HG03108 (cell line): ENCODE data around the gene OPA1.

Experiments used
- ATAC-seq: cut with Tn5 transposase; IDR thresholded peaks from one replicate; pipeline ENCODE4 v1.9.1; 2021; ENCODE audit warnings: moderate library complexity; ENCODE audit not compliant: unreplicated experiment

Gene OPA1

DNA sequence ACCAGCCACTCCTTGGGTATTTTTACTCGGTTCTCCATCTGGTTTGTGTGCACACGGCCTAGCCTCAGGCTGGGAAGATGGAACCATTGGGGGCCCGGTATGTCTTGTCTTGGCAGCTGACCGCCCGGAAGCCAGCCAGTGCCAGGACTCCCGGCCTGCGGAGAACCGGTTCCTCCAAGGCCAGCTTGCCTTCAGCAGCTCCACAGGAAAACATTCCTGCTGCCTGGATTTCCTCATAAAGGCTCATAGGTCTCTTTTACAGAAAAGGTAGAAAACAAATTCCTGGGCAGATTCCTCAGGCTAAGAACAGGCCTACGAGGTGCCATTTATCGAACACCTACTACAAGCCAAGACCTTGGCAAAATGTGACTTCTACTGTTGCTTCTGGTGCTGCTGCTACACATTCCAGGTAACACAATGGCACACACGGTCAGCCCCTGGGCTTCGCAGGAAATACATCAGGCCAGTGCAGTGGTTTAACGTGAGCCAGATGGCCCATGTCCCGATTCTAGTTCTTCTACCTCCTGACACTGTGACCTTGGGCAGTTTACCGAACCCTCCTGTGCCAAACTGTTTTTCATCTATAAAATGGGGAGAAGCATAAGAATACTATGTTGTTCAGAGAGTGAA, 141.8 kb downstream of the OPA1 start:
- no peak for ATAC-seq

DNA sequence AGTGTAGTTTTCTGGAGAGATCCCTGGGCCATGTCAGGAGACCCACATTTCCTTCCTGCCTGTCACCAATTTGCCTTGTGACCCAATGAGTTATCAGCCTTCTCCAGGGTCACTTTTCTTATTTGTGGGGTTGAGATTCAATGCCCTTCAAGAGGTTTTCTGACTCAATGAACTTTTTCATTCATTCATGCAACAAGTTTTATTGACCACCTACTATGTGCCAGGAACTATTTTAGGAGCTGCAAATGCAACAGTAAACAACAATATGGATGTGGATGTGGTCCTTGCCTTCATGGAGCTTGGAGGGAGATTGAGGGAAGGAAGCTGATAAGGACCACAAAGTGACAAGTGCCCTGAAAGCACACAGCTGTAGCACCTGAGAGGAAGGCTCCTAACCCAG, 142.8 kb downstream of the OPA1 start:
- ATAC-seq: no peak

DNA sequence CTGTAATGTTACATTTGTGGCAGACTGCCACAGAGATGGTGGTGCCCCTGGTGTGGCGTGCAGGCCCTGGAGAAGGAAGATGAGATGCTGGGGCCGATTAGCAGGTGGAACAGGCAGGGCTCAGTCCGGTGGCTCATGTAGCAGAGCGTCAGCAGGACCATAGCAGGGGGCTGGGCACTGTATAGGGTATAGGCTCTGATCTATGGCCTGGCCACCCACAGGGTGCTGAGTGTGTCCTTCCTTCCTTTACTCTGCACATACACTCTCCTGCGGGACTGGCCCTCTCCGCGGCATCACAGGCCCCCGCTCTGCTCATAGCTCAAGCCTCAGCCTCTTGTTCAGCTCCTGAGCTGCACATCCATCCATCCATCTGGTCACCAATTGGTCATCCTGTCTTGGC, 143.6 kb downstream of the OPA1 start:
- no peak for ATAC-seq

DNA sequence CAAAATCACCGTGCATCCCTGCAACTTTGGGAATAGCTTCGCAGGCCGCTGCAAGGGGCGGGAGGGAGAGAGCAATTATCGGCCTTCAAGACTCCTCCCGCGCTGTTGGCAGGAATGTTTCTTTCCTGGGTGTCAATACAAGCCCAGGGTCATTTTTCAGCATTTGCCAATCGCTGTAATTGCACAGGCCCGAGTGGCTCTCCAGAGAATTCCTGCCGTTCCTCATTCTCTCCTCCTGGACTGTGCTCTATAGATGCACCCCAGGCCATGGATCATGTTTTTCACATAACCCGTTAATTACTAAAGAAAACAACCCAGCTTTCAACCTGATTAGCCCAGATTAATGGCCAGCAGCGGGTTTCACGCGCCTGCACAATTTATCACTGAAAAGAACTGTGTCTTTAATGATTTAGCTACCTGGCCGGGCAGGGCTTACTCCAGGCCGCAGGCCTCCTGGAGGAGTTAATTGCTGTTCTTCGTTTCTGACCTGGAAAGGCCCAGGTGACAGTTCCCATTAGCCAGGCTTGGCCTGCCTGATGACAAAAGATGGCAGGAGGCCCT, 144.3 kb downstream of the OPA1 start:
- ATAC-seq: no peak

DNA sequence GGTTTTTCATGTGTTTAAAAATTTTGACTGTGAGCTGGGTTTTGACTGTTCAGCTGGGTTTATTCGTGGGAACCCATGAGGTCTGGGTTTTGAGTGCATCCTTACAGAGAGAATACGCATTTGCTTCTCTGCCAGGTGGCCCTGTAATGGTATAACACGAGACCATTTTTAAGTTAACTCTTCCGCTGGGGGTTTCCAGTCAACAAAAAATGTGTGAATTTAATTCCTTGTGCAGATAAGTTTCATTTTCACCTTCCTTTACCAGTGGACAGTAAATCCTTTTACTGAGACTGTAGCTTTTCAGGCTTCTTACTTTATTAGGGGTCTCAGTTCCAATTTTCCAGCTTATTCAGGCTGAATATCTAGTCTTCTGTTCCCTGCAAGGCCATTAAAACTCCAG, 149.6 kb downstream of the OPA1 start:
- peak; percentile 53 for ATAC-seq

DNA sequence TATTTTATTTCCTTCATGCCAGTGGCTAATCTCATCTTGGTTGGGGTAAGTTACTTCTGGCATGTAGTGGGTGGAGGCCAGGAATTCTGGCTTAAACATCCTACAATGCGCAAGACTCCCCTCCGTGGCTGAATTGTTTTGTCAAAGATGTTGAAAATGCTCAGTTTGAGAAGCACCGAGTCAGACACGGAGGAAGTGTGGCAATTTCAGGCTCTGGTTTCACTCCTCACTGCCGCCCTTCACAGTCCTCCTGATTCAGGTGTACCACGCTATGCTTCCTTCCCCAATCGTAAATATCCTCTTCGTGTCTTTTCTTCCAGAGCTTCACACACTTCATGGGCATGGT, 150.7 kb downstream of the OPA1 start:
- peak; percentile 55 for ATAC-seq

DNA sequence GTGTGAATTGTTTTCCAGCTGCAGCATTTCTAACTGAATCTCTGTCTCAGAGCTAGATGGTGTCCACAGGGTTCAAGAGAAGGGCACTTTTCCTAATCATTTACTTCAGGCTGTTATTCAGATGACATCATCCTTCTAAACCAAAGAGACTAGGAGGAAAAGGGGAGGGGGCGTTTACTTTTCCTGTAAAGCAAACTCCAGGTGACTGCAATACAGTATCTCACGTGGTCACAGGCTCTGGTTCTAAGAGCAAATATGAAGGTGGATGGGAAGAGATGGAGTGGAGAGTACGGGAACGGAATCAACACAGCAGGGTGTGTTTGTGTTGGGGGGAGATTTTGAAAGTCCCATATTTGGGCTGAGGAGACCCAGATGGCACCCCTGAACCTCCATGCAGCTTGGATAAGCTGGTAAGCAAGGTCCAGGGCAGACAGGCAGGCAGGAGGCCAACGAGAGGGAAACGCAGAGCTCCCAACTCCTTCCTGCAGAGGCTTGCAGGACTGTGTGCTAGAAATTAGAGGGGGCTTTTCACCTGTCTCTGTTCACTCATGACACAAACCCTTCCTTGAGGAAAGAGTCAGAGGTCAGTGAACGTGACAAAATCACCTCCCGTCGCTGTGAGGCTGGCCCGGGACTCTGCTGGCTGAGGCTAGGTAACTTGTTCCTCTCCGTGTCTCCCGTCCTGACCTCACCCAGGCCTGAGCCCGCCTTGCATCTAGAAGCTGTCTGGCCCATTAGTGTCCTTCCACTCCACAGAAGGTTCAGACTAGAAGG, 151.2 kb downstream of the OPA1 start:
- ATAC-seq: no peak

DNA sequence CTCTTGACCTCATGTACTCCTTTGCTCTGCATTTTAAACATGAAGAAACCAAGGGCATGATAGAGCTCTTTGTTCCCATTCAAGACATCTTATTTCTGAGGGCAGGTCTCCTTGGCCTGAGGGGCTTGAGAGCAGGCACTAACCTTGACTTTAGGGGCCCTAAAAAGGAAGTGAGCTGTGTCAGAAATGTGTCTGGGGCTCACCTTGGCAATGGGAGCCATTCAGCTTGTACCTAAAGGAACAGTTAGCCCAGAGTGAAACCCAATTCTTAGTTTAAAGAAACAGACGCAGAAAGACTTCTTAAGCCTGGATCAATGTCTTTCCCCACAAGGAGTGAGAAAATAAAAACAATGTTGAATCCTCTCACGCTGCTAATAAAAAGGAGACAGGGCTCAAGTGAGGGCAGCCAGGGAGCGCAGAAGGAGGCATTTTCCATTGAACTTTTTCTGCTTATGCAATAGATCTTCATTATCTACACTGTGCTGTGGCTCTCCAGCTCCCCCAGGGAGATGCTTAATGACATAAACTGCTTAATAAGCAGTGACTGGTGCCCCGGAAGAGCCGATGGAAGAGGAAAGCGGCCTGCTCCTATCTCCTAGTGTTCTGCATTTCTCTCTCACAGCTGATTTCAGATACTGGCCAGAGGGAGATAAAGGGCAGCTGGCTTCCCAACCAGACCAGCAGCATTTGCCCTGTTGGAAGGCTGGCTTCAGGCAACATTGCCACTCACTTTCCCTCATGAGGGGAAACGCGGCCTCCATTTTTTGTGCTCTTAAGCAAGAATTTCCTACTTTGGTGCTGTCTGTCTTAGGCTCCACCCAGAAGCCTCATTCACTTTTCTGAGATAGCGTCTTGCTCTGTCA, 152.0 kb downstream of the OPA1 start:
- ATAC-seq: no peak

DNA sequence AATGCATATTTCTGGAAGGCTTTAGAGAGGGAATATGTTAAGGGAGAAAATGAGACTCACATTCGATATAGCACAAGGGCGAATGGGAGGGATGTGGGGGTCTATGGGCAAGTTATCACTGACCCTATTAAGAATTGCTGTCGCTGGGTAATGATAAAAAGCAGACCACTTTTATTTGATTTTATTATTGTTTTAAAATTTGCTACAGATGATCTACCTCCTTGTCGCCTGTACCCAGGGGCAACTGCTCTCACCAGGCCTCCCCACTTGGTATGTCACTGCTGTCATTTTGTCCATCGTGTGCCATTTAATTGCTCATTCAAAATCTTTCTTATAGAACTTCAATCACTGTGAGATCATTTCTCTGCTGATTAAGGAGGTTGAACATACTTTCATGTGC, 153.8 kb downstream of the OPA1 start:
- no peak for ATAC-seq
